ENCODE results near the gene MYLK. TPM values are rescaled to one million over a fixed set of nuclear protein-coding genes. Genes with fewer than 3 reads are reported as not detected.
"Not testable (repeated sequence)": the region's sequence is repeated elsewhere in the genome, so short reads cannot be mapped to it uniquely, and the experiment has no call there.

Gene MYLK
- total RNA-seq, 2 donors from 2014 or later: 1,187 to 1,887 TPM

GRCh38 chr3:123739106-123739505 lies 145.0 kb downstream of the MYLK start:
- intact Hi-C loops (cut with DNase I): no loop called here
- DNase-seq (ENCODE audit: low spot score): no peak

DNA sequence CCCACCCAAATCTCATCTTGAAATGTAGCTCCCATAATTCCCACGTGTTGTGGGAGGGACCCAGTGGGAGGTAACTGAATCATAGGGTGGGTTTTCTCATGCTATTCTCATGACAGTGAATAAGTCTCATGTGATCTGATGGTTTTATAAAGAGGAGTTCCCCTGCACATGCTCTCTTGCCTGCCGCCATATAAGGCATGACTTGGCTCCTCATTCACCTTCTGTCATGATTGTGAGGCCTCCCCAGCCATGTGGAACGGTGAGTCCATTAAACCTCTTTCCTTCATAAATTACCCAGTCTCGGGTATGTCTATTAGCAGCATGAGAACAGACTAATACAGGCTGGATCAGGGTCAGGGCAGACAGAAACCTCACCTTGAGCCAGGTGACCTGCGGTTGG lies 145.6 kb downstream of the MYLK start:
- DNase-seq (ENCODE audit: low spot score); intact Hi-C loops (cut with DNase I): not testable (repeated sequence)

- intact Hi-C loops (cut with DNase I): no loop called here
- DNase-seq (ENCODE audit: low spot score): no peak
Measured at GRCh38 chr3:123737168-123737567, 147.0 kb downstream of the MYLK start.

DNA sequence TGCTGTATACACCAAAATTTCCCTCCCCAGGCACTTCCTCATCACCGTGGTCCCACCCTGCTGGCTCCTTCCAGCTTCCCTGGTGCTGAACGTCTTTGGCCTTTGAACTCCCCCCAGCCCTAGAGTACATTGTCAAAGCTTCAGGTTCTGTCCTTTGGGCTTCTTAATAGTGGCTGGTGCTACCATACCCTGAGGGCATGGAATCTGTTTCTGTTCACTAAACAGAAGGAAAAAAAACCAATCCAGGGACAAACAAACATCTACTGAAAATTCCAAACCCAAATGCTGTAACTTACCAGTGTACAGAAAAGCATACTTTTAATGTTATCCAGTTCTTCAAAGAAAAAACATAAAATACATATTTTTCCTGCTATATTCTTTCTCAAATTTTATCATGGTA lies 148.7 kb downstream of the MYLK start:
- no peak for DNase-seq (ENCODE audit: low spot score)
- intact Hi-C loops (cut with DNase I): no loop called here

- intact Hi-C loops (cut with DNase I): no loop called here
- no peak for DNase-seq (ENCODE audit: low spot score)
Measured at GRCh38 chr3:123734527-123734902, 149.6 kb downstream of the MYLK start.

DNA sequence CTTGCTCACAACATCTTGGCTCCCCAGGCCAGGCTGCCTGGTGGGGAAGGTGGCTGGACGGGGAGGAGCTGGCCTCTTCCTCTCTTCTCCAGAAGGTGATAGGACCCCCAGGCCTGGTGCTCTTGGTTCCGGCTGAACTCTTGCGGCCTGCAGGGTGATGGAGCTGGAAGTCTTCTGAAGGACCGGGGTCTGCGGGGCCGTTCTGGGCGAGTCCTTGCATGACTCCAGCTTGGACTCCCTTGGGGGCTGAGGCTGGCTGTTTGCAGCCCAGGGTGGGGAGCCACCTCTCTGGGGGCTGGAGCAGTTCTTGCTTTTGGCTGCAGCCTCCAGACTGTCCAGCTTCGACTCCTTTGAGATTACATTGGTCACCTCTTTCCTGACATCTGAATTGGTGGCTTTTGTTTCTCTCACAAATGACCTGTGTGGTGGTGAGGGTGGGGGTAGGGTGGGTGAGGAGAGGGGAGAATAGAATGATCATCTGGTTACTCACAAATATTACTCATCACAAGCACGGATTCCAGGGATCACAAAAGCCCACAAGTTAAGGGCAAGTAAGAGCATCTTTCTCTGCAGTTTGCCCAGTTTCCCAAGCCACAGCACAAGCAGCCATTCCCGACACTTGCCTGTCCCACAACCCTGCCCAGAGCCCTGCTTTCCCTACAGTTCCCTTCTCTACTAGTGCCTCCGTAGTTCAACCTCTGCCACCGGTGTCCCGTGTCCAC lies 150.2 kb downstream of the MYLK start:
- intact Hi-C loops (cut with DNase I): no loop called here
- DNase-seq (ENCODE audit: low spot score): no peak

- intact Hi-C loops (cut with DNase I): no loop called here
- no peak for DNase-seq (ENCODE audit: low spot score)
Measured at GRCh38 chr3:123733341-123733740, 150.8 kb downstream of the MYLK start.

DNA sequence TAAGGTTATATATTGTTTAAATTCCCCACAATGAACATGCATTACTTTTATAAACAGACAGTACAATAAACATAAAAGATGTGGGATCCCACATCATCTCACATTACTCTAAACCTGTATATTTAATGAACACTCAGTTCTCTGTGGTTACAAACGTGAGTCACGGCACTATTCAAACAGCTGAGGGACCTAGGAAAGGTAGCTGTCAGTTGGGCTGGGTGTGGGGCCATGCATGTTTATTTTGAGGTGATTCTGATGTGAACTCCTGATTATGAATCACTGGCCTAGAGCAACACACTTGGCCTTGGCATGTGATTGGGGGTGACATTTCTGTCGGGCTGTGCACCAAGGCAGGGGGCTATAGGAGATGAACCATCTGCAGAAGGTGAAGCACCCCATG lies 151.7 kb downstream of the MYLK start:
- DNase-seq (ENCODE audit: low spot score): no peak

DNA sequence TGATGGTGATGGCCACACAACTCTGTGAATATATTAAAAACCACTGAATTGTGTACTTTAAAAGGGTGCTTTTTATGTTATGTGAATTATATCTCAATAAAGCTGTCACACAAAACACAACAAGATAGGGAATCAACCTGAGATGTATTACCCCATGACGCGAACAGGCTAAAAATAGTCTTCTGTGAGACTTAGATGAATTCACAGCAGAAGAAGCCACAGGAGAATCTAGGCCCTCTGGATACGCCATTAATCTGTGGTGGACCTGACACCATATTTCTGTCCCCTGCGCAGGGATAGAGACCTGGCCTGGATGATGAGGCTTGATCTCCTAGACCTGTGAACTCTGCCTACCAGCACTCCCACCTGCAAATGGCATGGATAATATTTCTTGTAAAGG lies 153.3 kb downstream of the MYLK start:
- no peak for DNase-seq (ENCODE audit: low spot score)
- intact Hi-C loops (cut with DNase I): no loop called here

More for the DNA sequence above, 151.7 kb downstream of the MYLK start:
- intact Hi-C loops (cut with DNase I): no loop called here

DNA sequence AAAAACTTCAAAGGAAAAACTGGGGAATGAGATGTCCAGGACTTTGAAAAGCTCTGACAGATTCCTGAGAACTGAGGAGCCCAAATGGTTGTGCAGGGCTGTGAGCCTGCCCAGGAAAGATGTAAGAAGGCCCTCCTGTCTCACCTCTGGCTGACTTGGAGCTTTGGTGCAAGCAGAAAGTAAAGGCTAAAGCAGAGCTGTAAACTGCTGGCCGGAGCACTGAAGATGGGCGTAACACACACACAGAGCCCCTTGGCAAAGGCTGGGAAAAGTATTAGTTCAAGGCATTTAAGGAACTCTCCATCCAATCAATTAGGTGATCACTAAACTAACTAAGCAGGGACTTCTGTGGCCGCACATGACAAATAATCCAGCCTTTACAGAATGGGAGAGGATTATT lies 155.1 kb downstream of the MYLK start:
- DNase-seq (ENCODE audit: low spot score): no peak
- intact Hi-C loops (cut with DNase I): no loop called here

GRCh38 chr3:123728014-123728413 lies 156.1 kb downstream of the MYLK start:
- intact Hi-C loops (cut with DNase I): no loop called here
- DNase-seq (ENCODE audit: low spot score): no peak

- intact Hi-C loops (cut with DNase I): no loop called here
- no peak for DNase-seq (ENCODE audit: low spot score)
Measured at GRCh38 chr3:123725652-123726400, 158.3 kb downstream of the MYLK start.

GRCh38 chr3:123724306-123724705 lies 159.8 kb downstream of the MYLK start:
- DNase-seq (ENCODE audit: low spot score): no peak
- intact Hi-C loops (cut with DNase I): no loop called here

DNA sequence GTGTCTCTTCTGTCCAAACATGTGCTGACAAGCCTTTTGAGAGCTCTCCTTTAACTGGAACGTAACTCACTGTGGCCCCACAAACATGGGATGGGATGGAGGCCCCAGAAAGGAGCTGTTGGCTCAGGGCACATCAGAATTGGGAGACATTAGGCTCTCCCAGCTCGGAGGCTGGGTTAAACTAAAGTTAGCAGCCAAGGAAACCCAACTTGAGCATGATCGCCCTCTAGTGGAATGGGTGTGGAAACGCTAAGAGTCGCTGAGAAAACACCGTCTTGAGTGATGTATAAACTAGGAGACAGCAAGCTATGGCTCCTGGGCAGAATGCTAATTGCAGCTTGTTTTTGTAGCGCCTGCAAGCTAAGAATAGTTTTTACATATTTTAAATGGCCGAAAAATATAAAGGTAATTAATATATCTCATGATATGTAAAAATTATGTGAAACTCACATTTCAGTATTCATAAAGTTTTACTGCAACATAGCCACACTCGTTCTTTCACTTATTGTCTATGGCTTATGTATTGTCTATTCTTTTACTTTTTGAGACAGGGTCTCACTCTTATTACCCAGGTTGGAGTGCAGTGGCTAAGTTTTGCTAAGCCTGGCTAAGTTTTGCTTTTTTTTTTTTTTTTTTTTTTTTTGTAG lies 160.5 kb downstream of the MYLK start:
- intact Hi-C loops (cut with DNase I): no loop called here
- no peak for DNase-seq (ENCODE audit: low spot score)

DNA sequence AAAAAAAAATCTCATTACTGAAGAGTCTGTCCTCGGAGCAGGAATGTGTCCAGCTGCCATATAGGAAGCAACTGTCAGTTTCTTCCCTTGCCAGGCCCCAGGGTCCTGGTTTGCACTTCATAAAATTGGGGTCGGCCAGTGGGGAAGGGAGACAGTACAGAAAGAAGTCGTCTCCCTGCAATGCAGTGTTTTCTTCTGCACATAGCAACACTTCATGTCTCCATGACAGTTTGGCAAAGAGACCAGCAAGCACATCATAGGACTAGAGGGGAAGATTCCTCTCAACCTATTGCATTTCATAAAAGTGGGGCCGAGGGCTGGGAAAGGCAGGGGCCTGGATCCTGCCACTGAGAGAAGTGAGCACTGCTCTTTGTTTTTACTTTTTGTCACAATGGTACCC lies 161.1 kb downstream of the MYLK start:
- intact Hi-C loops (cut with DNase I): no loop called here
- DNase-seq (ENCODE audit: low spot score): peak; percentile 9

DNA sequence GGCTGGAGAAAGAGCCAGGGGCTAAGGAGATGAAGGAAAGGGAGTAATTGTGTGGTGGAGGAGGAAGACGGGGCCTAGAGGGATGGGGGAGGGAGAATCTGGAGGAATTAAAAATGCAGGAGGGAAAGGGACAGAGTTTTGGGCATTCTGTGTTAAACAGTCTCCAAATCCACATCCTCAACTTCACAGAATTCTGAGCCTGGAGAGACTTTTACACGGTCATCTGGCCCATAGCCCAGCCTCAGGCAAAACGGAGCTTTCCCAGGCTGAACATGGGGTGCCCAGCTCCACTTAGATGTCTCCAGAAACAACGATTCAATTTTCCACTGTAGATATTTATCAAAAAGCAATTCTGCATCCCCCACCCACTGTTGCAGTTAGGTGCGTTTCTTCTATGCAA lies 161.7 kb downstream of the MYLK start:
- intact Hi-C loops (cut with DNase I): no loop called here

DNA sequence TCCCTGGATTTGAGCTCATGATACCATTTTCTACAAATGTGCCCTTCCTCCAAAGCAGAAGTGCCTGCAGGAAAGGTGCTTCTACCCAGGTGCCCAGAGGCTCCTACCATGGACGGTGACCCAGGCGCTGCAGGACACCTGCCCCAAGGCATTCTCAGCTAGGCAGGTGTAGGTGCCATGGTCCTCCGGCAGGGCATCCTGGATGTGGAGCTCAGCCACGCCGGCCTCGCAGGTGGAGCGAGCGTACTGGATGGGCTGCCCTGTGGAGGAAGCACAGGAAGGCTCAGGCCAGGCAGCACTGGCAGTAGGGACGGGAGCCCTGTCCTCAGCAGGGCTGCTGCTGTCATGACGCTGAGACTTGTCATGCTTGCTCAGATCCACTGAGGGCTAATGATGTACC lies 162.1 kb downstream of the MYLK start:
- intact Hi-C loops (cut with DNase I): no loop called here
- peak; percentile 69 for DNase-seq (ENCODE audit: low spot score)

More for the DNA sequence above, 161.7 kb downstream of the MYLK start:
- DNase-seq (ENCODE audit: low spot score): no peak

DNA sequence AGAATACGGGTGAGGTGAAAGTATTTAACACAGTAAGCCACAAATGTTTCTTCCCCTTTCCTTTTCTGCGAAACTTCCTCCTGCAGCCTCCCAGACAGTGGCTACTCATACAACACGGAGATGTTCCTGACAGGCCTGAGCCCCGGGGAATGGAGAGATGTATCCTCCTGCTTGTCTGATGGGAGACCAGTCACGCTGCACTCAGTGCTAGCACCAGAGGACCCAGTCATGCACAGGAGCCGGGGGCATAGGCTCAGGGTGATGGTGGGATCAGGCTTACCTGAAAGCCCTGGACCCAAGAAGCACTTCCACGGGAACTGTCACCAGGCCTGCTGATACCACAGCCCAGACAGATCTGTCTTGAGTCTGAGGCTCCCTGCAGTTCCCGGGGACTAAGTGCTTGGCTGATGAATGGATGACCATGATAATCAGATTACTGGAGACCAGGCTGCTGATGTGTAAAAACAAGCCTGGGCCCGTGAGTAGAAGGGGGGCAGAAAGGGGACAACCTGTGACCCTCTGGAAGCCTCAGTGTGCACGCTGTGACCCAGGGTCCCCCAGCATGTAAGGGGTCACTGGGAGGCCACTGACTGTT lies 162.9 kb downstream of the MYLK start:
- intact Hi-C loops (cut with DNase I): not testable (repeated sequence)

DNA sequence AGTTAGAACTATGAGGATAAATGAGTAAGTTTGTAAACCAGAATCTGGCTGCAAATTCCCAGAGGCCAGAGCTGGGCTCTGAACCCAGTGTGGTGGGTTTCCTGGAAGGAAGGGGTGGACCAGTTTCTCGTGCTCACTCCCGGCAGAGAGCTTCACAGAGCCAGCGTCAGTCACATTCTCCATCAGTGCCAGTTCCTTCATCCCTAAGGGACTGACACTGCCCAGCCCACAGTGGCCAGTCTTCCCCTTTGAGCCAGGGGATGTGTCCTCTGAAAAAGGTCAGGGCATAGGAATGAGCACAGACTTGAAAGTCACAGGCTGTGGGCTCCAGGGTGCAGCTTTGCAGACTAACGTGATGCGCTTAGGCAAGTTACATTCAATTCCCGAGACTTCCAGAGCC lies 163.5 kb downstream of the MYLK start:
- DNase-seq (ENCODE audit: low spot score): no peak
- intact Hi-C loops (cut with DNase I): no loop called here

More for the DNA sequence above, 162.9 kb downstream of the MYLK start:
- DNase-seq (ENCODE audit: low spot score): peak; percentile 43

DNA sequence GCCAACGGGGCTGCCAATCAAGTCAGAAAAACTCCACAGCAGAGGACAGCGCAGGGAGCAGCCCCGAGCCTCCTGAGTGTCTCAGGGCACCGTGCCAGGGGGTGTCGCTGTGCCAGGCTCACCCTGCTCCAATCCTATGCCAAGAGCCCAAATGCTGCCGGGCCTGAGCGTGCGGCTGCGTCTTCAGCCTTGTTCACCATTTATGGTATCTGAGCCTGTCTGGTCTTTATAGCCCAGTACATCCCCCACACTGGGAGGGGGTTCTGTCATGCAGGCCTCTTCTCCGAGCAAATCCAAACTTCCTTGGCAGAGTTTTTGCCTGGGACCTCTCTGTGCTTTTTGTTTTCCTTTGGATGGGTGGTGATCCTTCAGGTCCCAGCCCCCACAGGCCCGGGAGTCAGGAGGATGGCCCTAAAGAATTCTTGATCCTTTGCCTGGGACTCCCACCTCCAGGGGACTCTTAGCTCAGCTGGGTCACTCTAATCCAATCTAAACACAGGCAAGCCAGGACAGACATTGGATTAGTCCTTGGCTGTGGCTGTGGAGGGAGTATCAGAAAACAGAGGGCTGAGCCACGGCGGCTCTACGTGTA lies 164.2 kb downstream of the MYLK start:
- peak; percentile 84 for DNase-seq (ENCODE audit: low spot score)
- intact Hi-C loops (cut with DNase I): loop anchor here in 1 of 2 donors (2.0 kb wide), 1 partner anchor 67 kb away; no protein-coding TSS in a partner anchor
